Gastroesophageal sphincter (tissue), 4 donors: Measurements from ENCODE around the gene ERH. TPM values are rescaled to one million over a fixed set of nuclear protein-coding genes. Genes with fewer than 3 reads are reported as not detected.

Source experiments
- ATAC-seq: fragments of 150-250 bp; one replicate; pipeline ENCODE4 v1.9.1; 2016; ENCODE audit warnings: mild to moderate bottlenecking, moderate library complexity
- H3K27ac ChIP-seq, 4 donors: fragments of 200-600 bp; sonication (generic) in 3 of 4; 1 replicate in 3 of 4; 2 replicates in 1 of 4; pipeline ENCODE4 v1.5.1; 2016 to 2019
- H3K27me3 ChIP-seq: fragments of 200-600 bp; sonication (generic); one replicate; pipeline ENCODE4 v1.5.1; 2019
- H3K36me3 ChIP-seq, 2 donors: fragments of 200-600 bp; sonication (generic); one replicate each; pipeline ENCODE4 v1.5.1; 2019; ENCODE audit warnings: control low read depth in 1 of 2
- H3K4me1 ChIP-seq, 3 donors: fragments of 200-600 bp; sonication (generic); 1 replicate in 2 of 3; 2 replicates in 1 of 3; pipeline ENCODE4 v1.5.1; 2016 to 2019; ENCODE audit warnings: control low read depth in 2 of 3
- H3K4me3 ChIP-seq, 2 donors: fragments of 200-600 bp; sonication (generic); one replicate each; pipeline ENCODE4 v1.5.1; 2019; ENCODE audit warnings: mild to moderate bottlenecking in 1 of 2, moderate library complexity in 1 of 2
- H3K9me3 ChIP-seq, 3 donors: fragments of 200-600 bp; sonication (generic); one replicate each; pipeline ENCODE4 v1.5.1; 2017 to 2019; ENCODE audit warnings: control low read depth in 2 of 3
- CTCF ChIP-seq, 4 experiments: fragments of 200-600 bp in 2 of 4; fragments of 450-650 bp in 2 of 4; sonication (generic) in 1 of 4; IDR thresholded peaks; one replicate each; pipeline ENCODE4 v1.5.1; 2017 to 2019; ENCODE audit warnings: antibody characterized with exemption in 4 of 4, mild to moderate bottlenecking in 2 of 4, moderate library complexity in 2 of 4
- EP300 ChIP-seq: sonication (generic); formaldehyde crosslinking; IDR thresholded peaks from one replicate; pipeline ENCODE4 v1.6.1; 2017; ENCODE audit warnings: antibody characterized with exemption, mild to moderate bottlenecking
- POLR2A ChIP-seq, 2 donors: fragments of 450-650 bp; IDR thresholded peaks; one replicate each; pipeline ENCODE4 v1.6.1; 2017; ENCODE audit warnings: antibody characterized with exemption in 2 of 2, mild to moderate bottlenecking in 2 of 2, moderate library complexity in 1 of 2
- POLR2AphosphoS5 ChIP-seq: sonication (generic); formaldehyde crosslinking; IDR thresholded peaks from one replicate; pipeline ENCODE4 v1.6.1; 2017; ENCODE audit warnings: antibody characterized with exemption
- WGBS, 2 donors: methylation state at CpG; one replicate each; pipeline ENCODE4 v1.1.5; 2018; ENCODE audit warnings: low coverage in 1 of 2; 5-methylcytosine and 5-hydroxymethylcytosine counted together
- total RNA-seq, 4 donors: library from RNA; depleted of rRNA; stranded (reverse); fragments of >200 nt; gene quantifications; one replicate each; pipeline ENCODE4 v1.1.0, GENCODE V29; 2016

The ERH gene
- total RNA-seq, 4 donors from 2014 or later = 70.2 to 89.8 (median 86.2) TPM

- Histone ChIP-seq H3K36me3 (no peaks in the 10 kb centered on the region), H3K27me3 (no peaks in the 10 kb centered on the region), H3K27ac (no peak overlapping the region), H3K4me3 (no peak overlapping the region), H3K9me3 (no peaks in the 10 kb centered on the region), H3K4me1 (no peaks in the 10 kb centered on the region)
- no peak for TF ChIP-seq POLR2A (IDR thresholded peaks at IDR 0.05)
- 89 to 90% methylated on average over 3 to 11 of the region's 13 CpGs for WGBS, 2 donors
- ATAC-seq = no peak
Measured at GRCh38 chr14:69339426-69339825, 58.7 kb downstream of the ERH start.

- no peak for ATAC-seq
- Histone ChIP-seq H3K27me3 (no peaks in the 10 kb centered on the region), H3K9me3 (no peaks in the 10 kb centered on the region), H3K4me3 (no peak overlapping the region), H3K36me3 (no peaks in the 10 kb centered on the region), H3K27ac (no peak overlapping the region), H3K4me1 (no peaks in the 10 kb centered on the region)
- 100% methylated on average over 2 to 3 of the region's 5 CpGs for WGBS, 2 donors
- no peak for TF ChIP-seq EP300
- TF ChIP-seq POLR2AphosphoS5 = no peak
- TF ChIP-seq CTCF (IDR thresholded peaks at IDR 0.05) = no peak
Measured at GRCh38 chr14:69337984-69338383, 60.1 kb downstream of the ERH start.

- no peak for ATAC-seq
- Histone ChIP-seq H3K4me1 (no peaks in the 10 kb centered on the region), H3K4me3 (no peak overlapping the region), H3K9me3 (no peaks in the 10 kb centered on the region), H3K27me3 (no peaks in the 10 kb centered on the region), H3K36me3 (no peaks in the 10 kb centered on the region), H3K27ac (no peak overlapping the region)
- TF ChIP-seq POLR2A (IDR thresholded peaks at IDR 0.05) = no peak
- no peak for TF ChIP-seq CTCF (IDR thresholded peaks at IDR 0.05)
- TF ChIP-seq EP300 = no peak
- TF ChIP-seq POLR2AphosphoS5 = no peak
- WGBS, 2 donors = 52 to 69% methylated on average over 5 to 6 of the region's 6 CpGs
Measured at GRCh38 chr14:69335371-69335771, 62.7 kb downstream of the ERH start.

- TF ChIP-seq POLR2AphosphoS5 (no peak), EP300 (no peak), POLR2A (IDR thresholded peaks at IDR 0.05) (no peak), CTCF (IDR thresholded peaks at IDR 0.05) (no peak)
- Histone ChIP-seq H3K27me3 (no peaks in the 10 kb centered on the region), H3K4me1 (no peaks in the 10 kb centered on the region), H3K9me3 (no peaks in the 10 kb centered on the region), H3K4me3 (no peak overlapping the region), H3K27ac (no peak overlapping the region), H3K36me3 (no peaks in the 10 kb centered on the region)
- no peak for ATAC-seq
- WGBS, 2 donors = 40% methylated on average over 1 of the region's 6 CpGs; no CpG with 5 or more reads in 1 of the 2 donors
Measured at GRCh38 chr14:69334576-69334975, 63.5 kb downstream of the ERH start.

- no peak for ATAC-seq
- Histone ChIP-seq H3K27me3 (no peaks in the 10 kb centered on the region), H3K4me3 (no peak overlapping the region), H3K4me1 (no peaks in the 10 kb centered on the region), H3K27ac (no peak overlapping the region), H3K36me3 (no peaks in the 10 kb centered on the region), H3K9me3 (no peaks in the 10 kb centered on the region)
- 80% methylated on average over 1 of the region's 4 CpGs; no CpG with 5 or more reads in 1 of the 2 donors for WGBS, 2 donors
- no peak for TF ChIP-seq POLR2AphosphoS5
- TF ChIP-seq EP300 = no peak
- TF ChIP-seq CTCF (IDR thresholded peaks at IDR 0.05) = no peak
- no peak for TF ChIP-seq POLR2A (IDR thresholded peaks at IDR 0.05)
Measured at GRCh38 chr14:69333791-69334337, 64.2 kb downstream of the ERH start.
